HUES64 (cell line): ENCODE measurements around the gene GAB3. TPM values are rescaled to one million over a fixed set of nuclear protein-coding genes. Genes with fewer than 3 reads are reported as not detected.

Experiments
- H3K27ac ChIP-seq: 2 replicates; pipeline ENCODE4 v1.7.0; 2013; ENCODE audit warnings: low read depth, low read length, inconsistent platforms
- H3K27me3 ChIP-seq: 2 replicates; pipeline ENCODE4 v1.6.1; 2013; ENCODE audit warnings: mild to moderate bottlenecking, low read length; ENCODE audit not compliant: insufficient read depth
- H3K36me3 ChIP-seq: 2 replicates; pipeline ENCODE4 v1.6.1; 2013; ENCODE audit warnings: mild to moderate bottlenecking, low read length; ENCODE audit not compliant: insufficient read depth
- H3K4me1 ChIP-seq: 2 replicates; pipeline ENCODE4 v1.6.1; 2013; ENCODE audit warnings: mild to moderate bottlenecking, low read length, moderate library complexity; ENCODE audit not compliant: insufficient read depth
- H3K4me3 ChIP-seq: 2 replicates; pipeline ENCODE4 v1.5.1; 2013; ENCODE audit warnings: mild to moderate bottlenecking, low read length, moderate library complexity
- H3K9ac ChIP-seq: 2 replicates; pipeline ENCODE4 v1.6.1; 2013; ENCODE audit warnings: mild to moderate bottlenecking, low read depth, low read length
- H3K9me3 ChIP-seq: 2 replicates; pipeline ENCODE4 v1.6.1; 2013; ENCODE audit warnings: low read depth, low read length; ENCODE audit not compliant: insufficient read depth
- WGBS: fragments of 150-250, 120-280 bp; methylation state at CpG from one replicate; pipeline ENCODE4 v1.1.7; 2013; ENCODE audit warnings: missing lambda C conversion rate; 5-methylcytosine and 5-hydroxymethylcytosine counted together
- polyA plus RNA-seq, 2 experiments: library from polyadenylated mRNA; stranded (reverse); fragments of 50-300 nt; gene quantifications; one replicate each; pipeline ENCODE4 v1.2.3, GENCODE V29; 2013

Gene GAB3
- 0.20 TPM for polyA plus RNA-seq (2013, experiment 1 of 2)
- 0.19 TPM for polyA plus RNA-seq (2013, experiment 2 of 2)

- no peak within 1 kb of the TSS for H3K27ac ChIP-seq
- no peaks in the 10 kb centered on the region for H3K9me3 ChIP-seq
- H3K36me3 ChIP-seq = no peaks in the 10 kb centered on the region
- peak within 1 kb of the TSS; percentile 45 for H3K4me3 ChIP-seq
- peaks cover 50% of the 10 kb centered on the region for H3K27me3 ChIP-seq
- WGBS = 1% methylated on average over 92 of the region's 98 CpGs
- no peak within 1 kb of the TSS for H3K9ac ChIP-seq
- no peaks in the 10 kb centered on the region for H3K4me1 ChIP-seq
Observed at GRCh38 chrX:154750301-154751202, at the start of gene GAB3. TSS of gene GAB3 (minus strand) at chrX:154751077. CDS start at chrX:154751025, 52 bp downstream.

GRCh38 chrX:154799556-154800348, 48.9 kb upstream of the GAB3 start:
- 23% methylated on average over 9 of the region's 9 CpGs for WGBS
- H3K36me3 ChIP-seq = no peaks in the 10 kb centered on the region
- H3K4me1 ChIP-seq = peaks cover 21% of the 10 kb centered on the region
- no peaks in the 10 kb centered on the region for H3K9me3 ChIP-seq
- peak overlapping the region; percentile 18; the same call in 1 of the 2 replicates for H3K27ac ChIP-seq
- no peak overlapping the region for H3K4me3 ChIP-seq
- H3K27me3 ChIP-seq = peaks cover 49% of the 10 kb centered on the region
- no peak overlapping the region for H3K9ac ChIP-seq

- Histone ChIP-seq H3K27ac (no peak overlapping the region), H3K36me3 (no peaks in the 10 kb centered on the region), H3K9me3 (no peaks in the 10 kb centered on the region), H3K4me3 (no peak overlapping the region), H3K27me3 (peaks cover 22% of the 10 kb centered on the region; the same call in 1 of the 2 replicates), H3K9ac (no peak overlapping the region), H3K4me1 (peaks cover 21% of the 10 kb centered on the region)
- WGBS = 62% methylated on average over 5 of the region's 6 CpGs
Observed at GRCh38 chrX:154797006-154797405, 46.1 kb upstream of the GAB3 start.

GRCh38 chrX:154795016-154795415, 44.1 kb upstream of the GAB3 start:
- peaks cover 4% of the 10 kb centered on the region; the same call in 1 of the 2 replicates for H3K27me3 ChIP-seq
- H3K36me3 ChIP-seq = no peaks in the 10 kb centered on the region
- H3K4me1 ChIP-seq = peaks cover 17% of the 10 kb centered on the region
- no peaks in the 10 kb centered on the region for H3K9me3 ChIP-seq
- no peak overlapping the region for H3K27ac ChIP-seq
- 100% methylated on average over 1 of the region's 2 CpGs for WGBS
- H3K9ac ChIP-seq = no peak overlapping the region
- H3K4me3 ChIP-seq = no peak overlapping the region

GRCh38 chrX:154793084-154793795, 42.4 kb upstream of the GAB3 start:
- WGBS = 95% methylated on average over 6 of the region's 7 CpGs
- Histone ChIP-seq H3K9ac (no peak overlapping the region), H3K36me3 (no peaks in the 10 kb centered on the region), H3K27ac (no peak overlapping the region), H3K4me3 (no peak overlapping the region), H3K9me3 (no peaks in the 10 kb centered on the region), H3K4me1 (0 out of 2 replicates have a peak, but pooled peaks cover 7% of the 10 kb centered on the region), H3K27me3 (peaks cover 4% of the 10 kb centered on the region; the same call in 1 of the 2 replicates)

- no peak overlapping the region for H3K27ac ChIP-seq
- no peaks in the 10 kb centered on the region for H3K4me1 ChIP-seq
- no peaks in the 10 kb centered on the region for H3K36me3 ChIP-seq
- no peaks in the 10 kb centered on the region for H3K9me3 ChIP-seq
- H3K27me3 ChIP-seq = no peaks in the 10 kb centered on the region
- H3K4me3 ChIP-seq = no peak overlapping the region
- WGBS = 97% methylated on average over 8 of the region's 8 CpGs
- H3K9ac ChIP-seq = no peak overlapping the region
Observed at GRCh38 chrX:154791939-154792338, 41.1 kb upstream of the GAB3 start.

- H3K27me3 ChIP-seq = no peaks in the 10 kb centered on the region
- H3K27ac ChIP-seq = no peak overlapping the region
- no peak overlapping the region for H3K9ac ChIP-seq
- 100% methylated on average over 1 of the region's 4 CpGs for WGBS
- no peaks in the 10 kb centered on the region for H3K4me1 ChIP-seq
- no peaks in the 10 kb centered on the region for H3K36me3 ChIP-seq
- H3K9me3 ChIP-seq = no peaks in the 10 kb centered on the region
- H3K4me3 ChIP-seq = no peak overlapping the region
Observed at GRCh38 chrX:154791467-154791866, 40.6 kb upstream of the GAB3 start.

GRCh38 chrX:154785716-154786115, 34.8 kb upstream of the GAB3 start:
- Histone ChIP-seq H3K27ac (no peak overlapping the region), H3K27me3 (no peaks in the 10 kb centered on the region), H3K4me1 (no peaks in the 10 kb centered on the region), H3K9me3 (no peaks in the 10 kb centered on the region), H3K4me3 (no peak overlapping the region), H3K36me3 (no peaks in the 10 kb centered on the region), H3K9ac (no peak overlapping the region)
- 83% methylated on average over 6 of the region's 6 CpGs for WGBS

- Histone ChIP-seq H3K4me1 (no peaks in the 10 kb centered on the region), H3K4me3 (no peak overlapping the region), H3K9me3 (no peaks in the 10 kb centered on the region), H3K27me3 (no peaks in the 10 kb centered on the region), H3K36me3 (peaks cover under 1% of the 10 kb centered on the region; the same call in 1 of the 2 replicates), H3K27ac (no peak overlapping the region), H3K9ac (no peak overlapping the region)
- 88% methylated on average over 13 of the region's 13 CpGs for WGBS
Observed at GRCh38 chrX:154784149-154784995, 33.5 kb upstream of the GAB3 start.

GRCh38 chrX:154780968-154781367, 30.1 kb upstream of the GAB3 start:
- Histone ChIP-seq H3K4me1 (no peaks in the 10 kb centered on the region), H3K9me3 (no peaks in the 10 kb centered on the region), H3K9ac (no peak overlapping the region), H3K4me3 (no peak overlapping the region), H3K36me3 (peaks cover 24% of the 10 kb centered on the region), H3K27ac (no peak overlapping the region), H3K27me3 (no peaks in the 10 kb centered on the region)
- WGBS = over 99% methylated on average over 5 of the region's 9 CpGs
